SU-DHL-6 (cell line): ENCODE measurements around the gene HIPK2.

ENCODE experiments used
- EZH2phosphoT487 ChIP-seq: fragments of 200-600 bp; sonication (generic), shearing (Covaris generic); conservative IDR thresholded peaks from 2 replicates; pipeline ENCODE4 v1.6.1; 2018; ENCODE audit warnings: mild to moderate bottlenecking, antibody characterized with exemption, low read length, moderate library complexity, mixed read lengths
- TF ChIP-seq, protein P1 (sequence below): fragments of 200-600 bp; sonication (generic); IDR thresholded peaks from one replicate; pipeline ENCODE4 v1.5.1; 2017; ENCODE audit warnings: antibody characterized with exemption, mild to moderate bottlenecking, low read length, moderate library complexity; ENCODE audit not compliant: insufficient read depth, poor library complexity, severe bottlenecking

DNA sequence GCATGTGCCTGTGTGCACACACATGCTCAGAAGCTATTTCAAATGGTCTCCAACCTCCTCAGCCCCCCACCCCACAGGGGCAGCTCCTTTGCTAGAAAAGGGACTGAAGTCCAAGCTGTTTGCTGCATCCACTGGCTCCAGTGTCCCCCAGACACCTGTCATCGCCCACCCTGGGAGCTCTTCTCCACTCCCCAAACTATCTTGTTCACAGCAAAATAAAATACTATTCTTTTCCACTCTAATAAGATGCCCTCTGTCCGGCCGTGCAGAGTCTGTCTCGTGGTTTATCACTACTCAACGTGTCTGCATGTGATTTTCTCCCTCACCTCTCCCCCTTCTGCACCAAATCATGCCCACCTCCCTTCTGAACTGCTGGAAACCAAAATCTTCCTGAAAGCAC is 25.6 kb downstream of the HIPK2 start:
- no peak for TF ChIP-seq EZH2phosphoT487
- TF ChIP-seq, protein P1, sequence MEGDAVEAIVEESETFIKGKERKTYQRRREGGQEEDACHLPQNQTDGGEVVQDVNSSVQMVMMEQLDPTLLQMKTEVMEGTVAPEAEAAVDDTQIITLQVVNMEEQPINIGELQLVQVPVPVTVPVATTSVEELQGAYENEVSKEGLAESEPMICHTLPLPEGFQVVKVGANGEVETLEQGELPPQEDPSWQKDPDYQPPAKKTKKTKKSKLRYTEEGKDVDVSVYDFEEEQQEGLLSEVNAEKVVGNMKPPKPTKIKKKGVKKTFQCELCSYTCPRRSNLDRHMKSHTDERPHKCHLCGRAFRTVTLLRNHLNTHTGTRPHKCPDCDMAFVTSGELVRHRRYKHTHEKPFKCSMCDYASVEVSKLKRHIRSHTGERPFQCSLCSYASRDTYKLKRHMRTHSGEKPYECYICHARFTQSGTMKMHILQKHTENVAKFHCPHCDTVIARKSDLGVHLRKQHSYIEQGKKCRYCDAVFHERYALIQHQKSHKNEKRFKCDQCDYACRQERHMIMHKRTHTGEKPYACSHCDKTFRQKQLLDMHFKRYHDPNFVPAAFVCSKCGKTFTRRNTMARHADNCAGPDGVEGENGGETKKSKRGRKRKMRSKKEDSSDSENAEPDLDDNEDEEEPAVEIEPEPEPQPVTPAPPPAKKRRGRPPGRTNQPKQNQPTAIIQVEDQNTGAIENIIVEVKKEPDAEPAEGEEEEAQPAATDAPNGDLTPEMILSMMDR: no peak
